Measurements from ENCODE around the gene XPOT. TPM values are rescaled to one million over a fixed set of nuclear protein-coding genes. Genes with fewer than 3 reads are reported as not detected.

Gene XPOT
- total RNA-seq, 4 donors from 2014 or later: 23.6 to 75.4 (median 54.1) TPM

DNA sequence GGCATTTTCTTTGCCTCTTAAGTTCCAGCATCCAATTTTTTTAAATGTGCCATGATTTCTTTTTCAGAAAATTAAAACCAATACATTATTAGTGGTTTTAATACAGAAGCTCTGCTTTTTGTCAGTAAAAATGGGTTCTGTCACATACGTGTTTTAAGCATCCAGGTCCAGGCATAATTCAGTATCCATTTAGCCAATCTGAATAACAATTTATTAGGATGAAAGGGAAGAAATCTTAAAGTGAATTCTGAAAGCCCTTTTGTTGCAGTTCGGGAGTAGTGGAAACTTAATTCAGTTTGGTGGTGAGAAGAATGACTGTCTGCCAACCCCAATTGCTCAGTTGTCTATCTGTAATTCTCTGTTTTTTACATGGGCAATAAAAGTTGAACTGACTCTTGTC is 7.2 kb downstream of the XPOT start:
- Histone ChIP-seq H3K27me3 (no peaks in the 10 kb centered on the region), H3K27ac (no peak overlapping the region), H3K4me1 (no peaks in the 10 kb centered on the region), H3K4me3 (no peak overlapping the region), H3K9me3 (no peaks in the 10 kb centered on the region), H3K36me3 (no peaks in the 10 kb centered on the region)
- no peak for TF ChIP-seq POLR2A (IDR thresholded peaks at IDR 0.05)
- no peak for TF ChIP-seq CTCF (IDR thresholded peaks at IDR 0.05)
- intact Hi-C loops (cut with DNase I; ENCODE audit: low total_unique reads): no loop called here
- no peak for DNase-seq

- intact Hi-C loops (cut with DNase I; ENCODE audit: low total_unique reads): no loop called here
- no peaks in the 10 kb centered on the region for H3K36me3 ChIP-seq
- H3K4me3 ChIP-seq: no peak overlapping the region
These were observed 8.3 kb downstream of the XPOT start for GRCh38 chr12:64412459-64412858.

GRCh38 chr12:64413884-64414283 is 9.7 kb downstream of the XPOT start:
- intact Hi-C loops (cut with DNase I; ENCODE audit: low total_unique reads): no loop called here
- no peak for DNase-seq
- H3K36me3 ChIP-seq: no peaks in the 10 kb centered on the region

More at GRCh38 chr12:64412459-64412858, 8.3 kb downstream of the XPOT start:
- no peak overlapping the region for H3K27ac ChIP-seq
- no peak for TF ChIP-seq POLR2A (IDR thresholded peaks at IDR 0.05)
- TF ChIP-seq CTCF (IDR thresholded peaks at IDR 0.05): no peak
- H3K9me3 ChIP-seq: no peaks in the 10 kb centered on the region
- H3K4me1 ChIP-seq: no peaks in the 10 kb centered on the region
- no peak for DNase-seq
- no peaks in the 10 kb centered on the region for H3K27me3 ChIP-seq

DNA sequence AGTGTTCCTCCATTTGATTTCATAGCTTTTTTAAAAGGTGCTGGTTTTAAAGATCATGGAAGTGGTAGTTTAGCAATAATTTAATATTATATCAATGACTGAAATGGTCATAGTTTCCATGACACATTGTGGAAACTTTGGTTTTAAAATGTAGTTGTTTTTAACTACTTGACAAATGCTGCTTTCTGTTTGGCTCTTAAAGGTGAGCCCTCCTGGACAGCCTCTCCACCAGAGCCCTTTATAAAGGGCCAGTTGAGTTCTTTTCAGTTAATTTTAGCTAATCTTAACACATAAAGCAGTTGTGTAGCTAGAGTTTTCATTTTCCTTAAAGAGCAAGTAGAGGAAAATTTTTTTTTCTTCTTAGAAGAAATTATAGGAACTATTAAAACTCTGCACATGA is 14.0 kb downstream of the XPOT start:
- H3K4me1 ChIP-seq: no peaks in the 10 kb centered on the region
- intact Hi-C loops (cut with DNase I; ENCODE audit: low total_unique reads): no loop called here
- DNase-seq: no peak

More at GRCh38 chr12:64413884-64414283, 9.7 kb downstream of the XPOT start:
- Histone ChIP-seq H3K4me1 (no peaks in the 10 kb centered on the region), H3K27ac (no peak overlapping the region), H3K4me3 (no peak overlapping the region), H3K27me3 (no peaks in the 10 kb centered on the region), H3K9me3 (no peaks in the 10 kb centered on the region)
- TF ChIP-seq CTCF (IDR thresholded peaks at IDR 0.05) (no peak), POLR2A (IDR thresholded peaks at IDR 0.05) (no peak)

GRCh38 chr12:64419696-64420095 is 15.5 kb downstream of the XPOT start:
- Histone ChIP-seq H3K36me3 (no peaks in the 10 kb centered on the region), H3K4me1 (no peaks in the 10 kb centered on the region), H3K27me3 (no peaks in the 10 kb centered on the region), H3K27ac (no peak overlapping the region), H3K4me3 (no peak overlapping the region), H3K9me3 (no peaks in the 10 kb centered on the region)
- no peak for DNase-seq
- TF ChIP-seq CTCF (IDR thresholded peaks at IDR 0.05): no peak
- TF ChIP-seq POLR2A (IDR thresholded peaks at IDR 0.05): no peak
- intact Hi-C loops (cut with DNase I; ENCODE audit: low total_unique reads): no loop called here

More for the DNA sequence above, 14.0 kb downstream of the XPOT start:
- H3K27me3 ChIP-seq: no peaks in the 10 kb centered on the region
- H3K9me3 ChIP-seq: no peaks in the 10 kb centered on the region
- no peak for TF ChIP-seq CTCF (IDR thresholded peaks at IDR 0.05)
- no peak for TF ChIP-seq POLR2A (IDR thresholded peaks at IDR 0.05)
- H3K27ac ChIP-seq: no peak overlapping the region
- no peaks in the 10 kb centered on the region for H3K36me3 ChIP-seq
- H3K4me3 ChIP-seq: no peak overlapping the region
